Smooth muscle cell of the brain vasculature (primary cell): Measurements from ENCODE around the gene B4GALT5.
"Not testable (repeated sequence)": the region's sequence is repeated elsewhere in the genome, so short reads cannot be mapped to it uniquely, and the experiment has no call there.

ENCODE experiments used
- DNase-seq: peaks from one replicate; pipeline ENCODE4 v3.0.0-alpha.2; 2012; ENCODE audit warnings: low read depth, low spot score

B4GALT5 gene

GRCh38 chr20:49630396-49630951 is 83.2 kb downstream of the B4GALT5 start:
- DNase-seq: no peak

- DNase-seq: no peak
Measured at GRCh38 chr20:49629606-49630005, 84.1 kb downstream of the B4GALT5 start.

GRCh38 chr20:49628280-49628679 is 85.4 kb downstream of the B4GALT5 start:
- not testable (repeated sequence) for DNase-seq

GRCh38 chr20:49627329-49627761 is 86.3 kb downstream of the B4GALT5 start:
- DNase-seq: no peak

- DNase-seq: not testable (repeated sequence)
Measured at GRCh38 chr20:49624988-49625387, 88.7 kb downstream of the B4GALT5 start.

GRCh38 chr20:49624317-49624716 is 89.4 kb downstream of the B4GALT5 start:
- DNase-seq: no peak

GRCh38 chr20:49622243-49622642 is 91.4 kb downstream of the B4GALT5 start:
- DNase-seq: no peak

- DNase-seq: no peak
Measured at GRCh38 chr20:49620364-49621240, 93.1 kb downstream of the B4GALT5 start.

GRCh38 chr20:49619113-49620048 is 94.3 kb downstream of the B4GALT5 start:
- DNase-seq: no peak

GRCh38 chr20:49618289-49618688 is 95.4 kb downstream of the B4GALT5 start:
- DNase-seq: no peak

- not testable (repeated sequence) for DNase-seq
Measured at GRCh38 chr20:49617394-49617793, 96.3 kb downstream of the B4GALT5 start.

GRCh38 chr20:49616154-49617007 is 97.3 kb downstream of the B4GALT5 start:
- DNase-seq: no peak

GRCh38 chr20:49615401-49616153 is 98.1 kb downstream of the B4GALT5 start:
- no peak for DNase-seq

- not testable (repeated sequence) for DNase-seq
Measured at GRCh38 chr20:49615051-49615400, 98.7 kb downstream of the B4GALT5 start.

GRCh38 chr20:49614338-49615050 is 99.2 kb downstream of the B4GALT5 start:
- no peak for DNase-seq

- DNase-seq: no peak
Measured at GRCh38 chr20:49612127-49612738, 101.4 kb downstream of the B4GALT5 start.

GRCh38 chr20:49611539-49612126 is 102.0 kb downstream of the B4GALT5 start:
- DNase-seq: not testable (repeated sequence)

GRCh38 chr20:49610691-49611538 is 102.8 kb downstream of the B4GALT5 start:
- DNase-seq: no peak
